H9 (cell line): ENCODE results near the gene YLPM1. TPM values are rescaled to one million over a fixed set of nuclear protein-coding genes. Genes with fewer than 3 reads are reported as not detected.

Source experiments
- DNase-seq: peaks from one replicate; pipeline ENCODE4 v3.0.0-alpha.2; 2017
- H2AFZ ChIP-seq: one replicate; pipeline ENCODE4 v1.6.1; 2013; ENCODE audit warnings: mild to moderate bottlenecking, low read length, control low read depth, moderate library complexity
- H2AK5ac ChIP-seq: 2 replicates; pipeline ENCODE4 v1.6.1; 2013; ENCODE audit warnings: low read length, control low read depth, mixed read lengths; ENCODE audit not compliant: insufficient read length
- H2BK120ac ChIP-seq: one replicate; pipeline ENCODE4 v1.6.1; 2013; ENCODE audit warnings: low read depth, mild to moderate bottlenecking, low read length, control low read depth, inconsistent platforms; ENCODE audit not compliant: poor library complexity, severe bottlenecking
- H2BK12ac ChIP-seq: 2 replicates; pipeline ENCODE4 v1.6.1; 2013; ENCODE audit warnings: low read length, control low read depth, mixed read lengths, low read depth; ENCODE audit not compliant: insufficient read length
- H2BK15ac ChIP-seq: 2 replicates; pipeline ENCODE4 v1.6.1; 2013; ENCODE audit warnings: low read depth, low read length, control low read depth
- H2BK20ac ChIP-seq: one replicate; pipeline ENCODE4 v1.6.1; 2013; ENCODE audit warnings: low read depth, mild to moderate bottlenecking, low read length, control low read depth, inconsistent platforms; ENCODE audit not compliant: poor library complexity, severe bottlenecking
- H2BK5ac ChIP-seq: 2 replicates; pipeline ENCODE4 v1.6.1; 2013; ENCODE audit warnings: low read length, control low read depth, mixed read lengths; ENCODE audit not compliant: insufficient read length
- H3K14ac ChIP-seq: 2 replicates; pipeline ENCODE4 v1.6.1; 2013; ENCODE audit warnings: low read length, control low read depth; ENCODE audit not compliant: insufficient read depth
- H3K18ac ChIP-seq: 2 replicates; pipeline ENCODE4 v1.6.1; 2013; ENCODE audit warnings: low read depth, mild to moderate bottlenecking, mixed read lengths, low read length, control low read depth; ENCODE audit not compliant: insufficient read length
- H3K23ac ChIP-seq: 2 replicates; pipeline ENCODE4 v1.6.1; 2013; ENCODE audit warnings: low read length, control low read depth, mixed read lengths, low read depth; ENCODE audit not compliant: insufficient read length
- H3K23me2 ChIP-seq: 2 replicates; pipeline ENCODE4 v1.6.1; 2013; ENCODE audit warnings: low read depth, mild to moderate bottlenecking, mixed read lengths, low read length, control low read depth; ENCODE audit not compliant: insufficient read length, poor library complexity, severe bottlenecking
- H3K27ac ChIP-seq: 2 replicates; pipeline ENCODE4 v1.5.1; 2013; ENCODE audit warnings: low read length, control low read depth, mixed read lengths, low read depth; ENCODE audit not compliant: insufficient read length
- H3K27me3 ChIP-seq: 2 replicates; pipeline ENCODE4 v1.6.1; 2013; ENCODE audit warnings: low read length, control low read depth, inconsistent platforms; ENCODE audit not compliant: insufficient read depth
- H3K4ac ChIP-seq: 2 replicates; pipeline ENCODE4 v1.6.1; 2013; ENCODE audit warnings: low read depth, mild to moderate bottlenecking, control low read depth, inconsistent platforms, low read length, moderate library complexity
- H3K4me1 ChIP-seq: 2 replicates; pipeline ENCODE4 v1.6.1; 2013; ENCODE audit warnings: low read length, control low read depth, inconsistent platforms; ENCODE audit not compliant: insufficient read depth
- H3K4me2 ChIP-seq: 2 replicates; pipeline ENCODE4 v1.6.1; 2013; ENCODE audit warnings: low read length, control low read depth, mixed read lengths; ENCODE audit not compliant: insufficient read length, insufficient read depth
- H3K56ac ChIP-seq: 2 replicates; pipeline ENCODE4 v1.6.1; 2013; ENCODE audit warnings: low read depth, mild to moderate bottlenecking, mixed read lengths, low read length, control low read depth; ENCODE audit not compliant: insufficient read length
- H3K79me1 ChIP-seq: 2 replicates; pipeline ENCODE4 v1.6.1; 2013; ENCODE audit warnings: low read depth, mild to moderate bottlenecking, moderate library complexity, low read length, control low read depth, inconsistent platforms; ENCODE audit not compliant: insufficient read depth, poor library complexity, severe bottlenecking
- H3K79me2 ChIP-seq: 2 replicates; pipeline ENCODE4 v1.6.1; 2013; ENCODE audit warnings: low read length, control low read depth, inconsistent platforms; ENCODE audit not compliant: insufficient read depth
- H3K9ac ChIP-seq: 2 replicates; pipeline ENCODE4 v1.6.1; 2013; ENCODE audit warnings: low read length, control low read depth, mixed read lengths; ENCODE audit not compliant: insufficient read length; ENCODE audit errors: extremely low read depth
- H3K9me3 ChIP-seq: one replicate; pipeline ENCODE4 v1.6.1; 2013; ENCODE audit warnings: low read depth, low read length, inconsistent platforms; ENCODE audit not compliant: control insufficient read depth
- H3T11ph ChIP-seq: one replicate; pipeline ENCODE4 v1.6.1; 2013; ENCODE audit warnings: mild to moderate bottlenecking, low read length, control low read depth, inconsistent platforms
- H4K20me1 ChIP-seq: one replicate; pipeline ENCODE4 v1.6.1; 2013; ENCODE audit not compliant: control insufficient read depth, insufficient read length, insufficient read depth
- H4K5ac ChIP-seq: 2 replicates; pipeline ENCODE4 v1.6.1; 2013; ENCODE audit warnings: low read depth, mild to moderate bottlenecking, mixed read lengths, low read length, control low read depth; ENCODE audit not compliant: insufficient read length
- H4K8ac ChIP-seq: replicated peaks from 2 replicates; pipeline ENCODE4 v1.6.1; 2013; ENCODE audit warnings: low read length, control low read depth, mixed read lengths, low read depth; ENCODE audit not compliant: insufficient read length
- H4K91ac ChIP-seq: 2 replicates; pipeline ENCODE4 v1.6.1; 2013; ENCODE audit warnings: low read depth, mild to moderate bottlenecking, moderate library complexity, mixed read lengths, low read length, control low read depth; ENCODE audit not compliant: insufficient read length
- H3K27ac Mint-ChIP-seq, 3 experiments: 2 replicates in 2 of 3; 3 replicates in 1 of 3; pipeline ENCODE4 v1.8.0; 2020 to 2021; ENCODE audit warnings: mixed read lengths in 3 of 3, mild to moderate bottlenecking in 1 of 3, moderate library complexity in 1 of 3
- H3K27me3 Mint-ChIP-seq: 2 replicates; pipeline ENCODE4 v1.8.0; 2021; ENCODE audit warnings: low read depth, mild to moderate bottlenecking, moderate library complexity, mixed read lengths
- H3K36me3 Mint-ChIP-seq, 3 experiments: 2 replicates in 2 of 3; 3 replicates in 1 of 3; pipeline ENCODE4 v1.8.0; 2020 to 2021; ENCODE audit warnings: low read depth in 3 of 3, mixed read lengths in 3 of 3; ENCODE audit not compliant: insufficient read depth in 1 of 3
- H3K4me1 Mint-ChIP-seq, 2 experiments: 2 replicates each; pipeline ENCODE4 v1.8.0; 2020; ENCODE audit warnings: mixed read lengths in 2 of 2
- H3K4me3 Mint-ChIP-seq, 2 experiments: 2 replicates in 1 of 2; 3 replicates in 1 of 2; pipeline ENCODE4 v1.8.0; 2020 to 2021; ENCODE audit warnings: mild to moderate bottlenecking in 2 of 2, mixed read lengths in 2 of 2, moderate library complexity in 1 of 2
- H3K9me3 Mint-ChIP-seq, 2 experiments: 2 replicates in 1 of 2; 3 replicates in 1 of 2; pipeline ENCODE4 v1.8.0; 2020; ENCODE audit warnings: mild to moderate bottlenecking in 2 of 2, mixed read lengths in 2 of 2, moderate library complexity in 1 of 2
- total RNA-seq: library from RNA; stranded (reverse); gene quantifications from 2 replicates; pipeline ENCODE4 v1.2.1, GENCODE V29; 2021
- TF ChIP-seq, protein P1 (sequence below): fragments of 200-600 bp; sonication (generic); conservative IDR thresholded peaks from 3 replicates; pipeline ENCODE4 v1.8.0; 2021; ENCODE audit warnings: antibody characterized with exemption, mild to moderate bottlenecking

Gene YLPM1
- total RNA-seq, 1 experiment from 2014 or later: 82.2 TPM

GRCh38 chr14:74765721-74766120 is 2.6 kb downstream of the YLPM1 start:
- Mint-ChIP-seq H3K4me1 (peaks cover 37 to 42% of the 10 kb centered on the region in 2 experiments), H3K4me3 (peak overlapping the region; percentile 96), H3K9me3 (no peaks in the 10 kb centered on the region), H3K27ac (no peak overlapping the region; a peak in 1 of 7 replicates), H3K27me3 (no peaks in the 10 kb centered on the region; the same call in 1 of the 2 replicates), H3K36me3 (peaks cover 5 to 24% (median 16%) of the 10 kb centered on the region in 3 experiments)
- no peak overlapping the region for H2BK20ac ChIP-seq
- H3K79me2 ChIP-seq: peaks cover 44% of the 10 kb centered on the region; the same call in 1 of the 2 replicates
- H4K5ac ChIP-seq: no peak overlapping the region
- peaks cover 2% of the 10 kb centered on the region; the same call in 1 of the 2 replicates for H3K4me1 ChIP-seq
- H3K27me3 ChIP-seq: no peaks in the 10 kb centered on the region
- no peak overlapping the region for H3K27ac ChIP-seq
- no peak overlapping the region for H2BK15ac ChIP-seq
- H3K4ac ChIP-seq: no peak overlapping the region
- H4K8ac ChIP-seq: no peak overlapping the region
- DNase-seq: no peak
- peaks cover 8% of the 10 kb centered on the region for H3K23me2 ChIP-seq
- H3K23ac ChIP-seq: no peak overlapping the region
- no peak overlapping the region for H2BK120ac ChIP-seq
- TF ChIP-seq, protein P1, sequence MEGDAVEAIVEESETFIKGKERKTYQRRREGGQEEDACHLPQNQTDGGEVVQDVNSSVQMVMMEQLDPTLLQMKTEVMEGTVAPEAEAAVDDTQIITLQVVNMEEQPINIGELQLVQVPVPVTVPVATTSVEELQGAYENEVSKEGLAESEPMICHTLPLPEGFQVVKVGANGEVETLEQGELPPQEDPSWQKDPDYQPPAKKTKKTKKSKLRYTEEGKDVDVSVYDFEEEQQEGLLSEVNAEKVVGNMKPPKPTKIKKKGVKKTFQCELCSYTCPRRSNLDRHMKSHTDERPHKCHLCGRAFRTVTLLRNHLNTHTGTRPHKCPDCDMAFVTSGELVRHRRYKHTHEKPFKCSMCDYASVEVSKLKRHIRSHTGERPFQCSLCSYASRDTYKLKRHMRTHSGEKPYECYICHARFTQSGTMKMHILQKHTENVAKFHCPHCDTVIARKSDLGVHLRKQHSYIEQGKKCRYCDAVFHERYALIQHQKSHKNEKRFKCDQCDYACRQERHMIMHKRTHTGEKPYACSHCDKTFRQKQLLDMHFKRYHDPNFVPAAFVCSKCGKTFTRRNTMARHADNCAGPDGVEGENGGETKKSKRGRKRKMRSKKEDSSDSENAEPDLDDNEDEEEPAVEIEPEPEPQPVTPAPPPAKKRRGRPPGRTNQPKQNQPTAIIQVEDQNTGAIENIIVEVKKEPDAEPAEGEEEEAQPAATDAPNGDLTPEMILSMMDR: no peak
- no peaks in the 10 kb centered on the region for H4K20me1 ChIP-seq
- H3K56ac ChIP-seq: no peak overlapping the region
- no peak overlapping the region for H3K18ac ChIP-seq
- H3K14ac ChIP-seq: no peak overlapping the region
- no peak overlapping the region for H4K91ac ChIP-seq
- no peak overlapping the region for H3T11ph ChIP-seq
- H2AFZ ChIP-seq: no peak overlapping the region
- no peak overlapping the region for H2AK5ac ChIP-seq
- H2BK12ac ChIP-seq: no peak overlapping the region
- no peaks in the 10 kb centered on the region for H3K9me3 ChIP-seq
- no peak overlapping the region for H3K9ac ChIP-seq
- no peak overlapping the region for H2BK5ac ChIP-seq
- H3K79me1 ChIP-seq: peaks cover 5% of the 10 kb centered on the region
- peak overlapping the region; percentile 90 for H3K4me2 ChIP-seq
